Ascending aorta (tissue), 2 donors: ENCODE measurements around the gene KLHL25. TPM values are rescaled to one million over a fixed set of nuclear protein-coding genes. Genes with fewer than 3 reads are reported as not detected.

Experiments
- DNase-seq, 2 donors: peaks; one replicate each; pipeline ENCODE4 v3.0.0-alpha.2; 2019; ENCODE audit warnings: low spot score in 2 of 2
- H3K27ac ChIP-seq, 2 donors: fragments of 200-600 bp; sonication (generic); one replicate each; pipeline ENCODE4 v1.5.1; 2016 to 2017; ENCODE audit warnings: mild to moderate bottlenecking in 1 of 2
- H3K27me3 ChIP-seq: fragments of 200-600 bp; sonication (generic); one replicate; pipeline ENCODE4 v1.5.1; 2017
- H3K36me3 ChIP-seq, 2 donors: fragments of 200-600 bp; sonication (generic); one replicate each; pipeline ENCODE4 v1.5.1; 2016
- H3K4me1 ChIP-seq, 2 donors: fragments of 200-600 bp; sonication (generic); one replicate each; pipeline ENCODE4 v1.5.1; 2016 to 2017; ENCODE audit warnings: mild to moderate bottlenecking in 1 of 2
- H3K4me3 ChIP-seq, 2 donors: fragments of 200-600 bp; sonication (generic); one replicate each; pipeline ENCODE4 v1.5.1; 2016 to 2017; ENCODE audit warnings: mild to moderate bottlenecking in 1 of 2
- H3K9me3 ChIP-seq, 2 donors: fragments of 200-600 bp; sonication (generic); one replicate each; pipeline ENCODE4 v1.5.1; 2016
- CTCF ChIP-seq, 3 experiments: fragments of 200-600 bp in 2 of 3; fragments of 450-650 bp in 1 of 3; sonication (generic) in 2 of 3; IDR thresholded peaks; one replicate each; pipeline ENCODE4 v1.5.1; 2016 to 2019; ENCODE audit warnings: antibody characterized with exemption in 3 of 3, mild to moderate bottlenecking in 1 of 3, moderate library complexity in 1 of 3
- intact Hi-C: fragments of 100-400 bp; cut with DNase I; formaldehyde crosslinking; loops from one replicate; pipeline ENCODE4 v1.15.1; 2023
- total RNA-seq: library from RNA; depleted of rRNA; stranded (reverse); fragments of >200 nt; gene quantifications from one replicate; pipeline ENCODE4 v1.1.0, GENCODE V29; 2016

KLHL25 gene
- total RNA-seq, 1 donor from 2014 or later = 12.6 TPM

- TF ChIP-seq CTCF (IDR thresholded peaks at IDR 0.05) = no peak
- Histone ChIP-seq H3K4me1 (peaks cover 17 to 23% of the 10 kb centered on the region in 2 donors), H3K27ac (no peak overlapping the region), H3K27me3 (no peaks in the 10 kb centered on the region), H3K4me3 (no peak overlapping the region), H3K9me3 (no peaks in the 10 kb centered on the region), H3K36me3 (peaks cover 0 to 7% of the 10 kb centered on the region in 2 donors)
- DNase-seq = no peak
- intact Hi-C loops = loop anchor here (5.0 kb wide), 1 partner anchor 35 kb away; no protein-coding TSS in a partner anchor
Observed at GRCh38 chr15:85762039-85762755, 32.5 kb downstream of the KLHL25 start.

DNA sequence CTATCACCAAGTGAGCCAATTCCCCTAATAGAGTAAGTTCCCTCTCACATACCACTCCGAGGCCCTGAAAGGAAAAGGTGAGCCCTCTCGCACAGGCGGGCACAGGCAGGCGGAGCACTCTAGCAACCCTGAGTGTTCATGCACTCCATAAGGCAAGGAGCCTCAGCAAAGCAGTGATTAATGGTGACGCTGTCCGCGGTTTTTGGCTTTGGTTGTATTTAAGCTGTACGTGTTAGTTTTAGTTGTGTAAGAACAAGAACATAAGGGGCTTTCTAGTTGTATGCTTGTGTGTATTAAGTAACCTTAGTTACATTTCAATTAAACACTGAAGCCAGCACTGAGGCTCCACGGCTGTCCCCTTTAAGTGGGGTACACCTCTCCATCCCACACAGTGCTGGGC lies 33.1 kb downstream of the KLHL25 start:
- Histone ChIP-seq H3K27ac (no peak overlapping the region), H3K4me1 (peaks cover 17 to 23% of the 10 kb centered on the region in 2 donors)
- intact Hi-C loops = loop anchor here (5.0 kb wide), 1 partner anchor 36 kb away; no protein-coding TSS in a partner anchor

GRCh38 chr15:85760531-85761371 lies 34.0 kb downstream of the KLHL25 start:
- peaks cover 17 to 23% of the 10 kb centered on the region in 2 donors for H3K4me1 ChIP-seq
- peaks cover 0 to 7% of the 10 kb centered on the region in 2 donors for H3K36me3 ChIP-seq
- H3K4me3 ChIP-seq = no peak overlapping the region
- no peak for DNase-seq
- H3K9me3 ChIP-seq = no peaks in the 10 kb centered on the region
- intact Hi-C loops = loop anchor here (5.0 kb wide), 1 partner anchor 37 kb away; no protein-coding TSS in a partner anchor
- no peaks in the 10 kb centered on the region for H3K27me3 ChIP-seq
- H3K27ac ChIP-seq = no peak overlapping the region
- no peak for TF ChIP-seq CTCF (IDR thresholded peaks at IDR 0.05)

More for the DNA sequence above, 33.1 kb downstream of the KLHL25 start:
- H3K4me3 ChIP-seq = no peak overlapping the region
- no peak for TF ChIP-seq CTCF (IDR thresholded peaks at IDR 0.05)
- H3K27me3 ChIP-seq = no peaks in the 10 kb centered on the region
- no peak for DNase-seq
- H3K9me3 ChIP-seq = no peaks in the 10 kb centered on the region
- peaks cover 0 to 7% of the 10 kb centered on the region in 2 donors for H3K36me3 ChIP-seq

GRCh38 chr15:85760049-85760448 lies 34.7 kb downstream of the KLHL25 start:
- Histone ChIP-seq H3K4me3 (no peak overlapping the region), H3K9me3 (no peaks in the 10 kb centered on the region), H3K4me1 (peaks cover 17 to 23% of the 10 kb centered on the region in 2 donors), H3K27ac (no peak overlapping the region), H3K27me3 (no peaks in the 10 kb centered on the region), H3K36me3 (peaks cover 0 to 7% of the 10 kb centered on the region in 2 donors)
- no peak for TF ChIP-seq CTCF (IDR thresholded peaks at IDR 0.05)
- DNase-seq = no peak
- intact Hi-C loops = loop anchor here (5.0 kb wide), 1 partner anchor 37 kb away; no protein-coding TSS in a partner anchor

- TF ChIP-seq CTCF (IDR thresholded peaks at IDR 0.05) = no peak
- peaks cover 10 to 21% of the 10 kb centered on the region in 2 donors for H3K4me1 ChIP-seq
- intact Hi-C loops = no loop called here
Observed at GRCh38 chr15:85759376-85759775, 35.3 kb downstream of the KLHL25 start.

More at GRCh38 chr15:85759376-85759775, 35.3 kb downstream of the KLHL25 start:
- Histone ChIP-seq H3K27me3 (no peaks in the 10 kb centered on the region), H3K27ac (no peak overlapping the region), H3K4me3 (no peak overlapping the region), H3K9me3 (no peaks in the 10 kb centered on the region), H3K36me3 (peaks cover 0 to 7% of the 10 kb centered on the region in 2 donors)
- no peak for DNase-seq
